Colonic mucosa (tissue), 4 donors: ENCODE data around the gene PLD2. TPM values are rescaled to one million over a fixed set of nuclear protein-coding genes. Genes with fewer than 3 reads are reported as not detected.
A peak's percentile ranks its signal among the peaks of the same experiment; 100 is the strongest.

Source experiments
- DNase-seq: peaks from one replicate; pipeline ENCODE4 v3.0.0-alpha.2; 2020
- H3K27ac ChIP-seq: fragments of 200-600 bp; one replicate; pipeline ENCODE4 v1.8.0; 2021
- H3K27me3 ChIP-seq: fragments of 200-600 bp; one replicate; pipeline ENCODE4 v1.8.0; 2021
- H3K36me3 ChIP-seq: fragments of 200-600 bp; one replicate; pipeline ENCODE4 v1.8.0; 2021
- H3K4me1 ChIP-seq: fragments of 200-600 bp; one replicate; pipeline ENCODE4 v1.8.0; 2021; ENCODE audit warnings: mild to moderate bottlenecking
- H3K4me3 ChIP-seq: fragments of 200-600 bp; one replicate; pipeline ENCODE4 v1.8.0; 2021
- H3K9ac ChIP-seq, 2 donors: one replicate each; pipeline ENCODE4 v1.7.0; 2013; ENCODE audit warnings: control low read depth in 2 of 2, low read depth in 2 of 2, low read length in 2 of 2
- H3K9me3 ChIP-seq: fragments of 200-600 bp; one replicate; pipeline ENCODE4 v1.8.0; 2021
- CTCF ChIP-seq: fragments of 200-600 bp; IDR thresholded peaks from one replicate; pipeline ENCODE4 v1.8.0; 2022; ENCODE audit warnings: antibody characterized with exemption, mild to moderate bottlenecking
- intact Hi-C: fragments of 100-400 bp; cut with DNase I; formaldehyde crosslinking; loops from one replicate; pipeline ENCODE4 v1.14.1; 2022
- total RNA-seq, 2 donors: library from RNA; stranded (reverse); fragmentation: NEBNext Ultra II Directional in 1 of 2; extraction: Animal tissue kit (Norgen Biotek cat#: 25700) in 1 of 2; gene quantifications; one replicate each; pipeline ENCODE4 v1.2.1, GENCODE V29; 2021
- donor health status: healthy.
- donor health status: DM: no; HTN: no; CAD: no.
- donor health status: DM: no; HTN: no; CAD: no.

PLD2 gene
- total RNA-seq, 2 donors from 2014 or later: 18.8 to 28.3 TPM

DNA sequence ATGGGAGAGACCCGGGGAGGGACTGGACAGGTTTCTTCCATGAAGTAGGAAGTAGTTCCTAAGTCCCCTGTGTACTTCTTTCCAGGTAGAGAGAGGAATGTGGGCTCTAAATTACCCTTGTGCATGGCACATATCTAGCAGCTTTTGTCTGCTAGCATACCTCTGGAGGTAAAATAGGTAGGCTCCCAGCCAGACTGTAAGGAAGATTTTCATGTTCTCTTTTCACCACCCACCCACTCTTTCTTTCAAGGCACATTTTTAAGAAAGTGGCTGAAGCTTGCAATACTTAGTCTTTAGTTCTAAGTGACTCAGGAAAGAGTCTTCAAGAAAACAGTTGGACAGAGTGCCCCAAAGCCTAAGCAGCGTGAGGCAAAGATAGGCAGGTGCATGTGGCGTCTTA is 35.4 kb downstream of the PLD2 start:
- Histone ChIP-seq H3K9ac (no peak overlapping the region), H3K4me3 (no peak overlapping the region), H3K4me1 (peaks cover 3% of the 10 kb centered on the region), H3K27ac (no peak overlapping the region), H3K27me3 (no peaks in the 10 kb centered on the region), H3K9me3 (no peaks in the 10 kb centered on the region), H3K36me3 (no peaks in the 10 kb centered on the region)
- intact Hi-C loops: no loop called here
- no peak for TF ChIP-seq CTCF
- DNase-seq: no peak

- DNase-seq: no peak
- no peaks in the 10 kb centered on the region for H3K27me3 ChIP-seq
- H3K4me3 ChIP-seq: no peak overlapping the region
- no peak for TF ChIP-seq CTCF
- H3K4me1 ChIP-seq: peaks cover 5% of the 10 kb centered on the region
- no peak overlapping the region for H3K27ac ChIP-seq
- no peaks in the 10 kb centered on the region for H3K36me3 ChIP-seq
- no peak overlapping the region for H3K9ac ChIP-seq
- no peaks in the 10 kb centered on the region for H3K9me3 ChIP-seq
- intact Hi-C loops: no loop called here
Observed at GRCh38 chr17:4843321-4844000, 36.5 kb downstream of the PLD2 start.

- DNase-seq: no peak
- no peaks in the 10 kb centered on the region for H3K36me3 ChIP-seq
- no peak for TF ChIP-seq CTCF
- no peak overlapping the region for H3K4me3 ChIP-seq
- peaks cover 5% of the 10 kb centered on the region for H3K4me1 ChIP-seq
- H3K27ac ChIP-seq: no peak overlapping the region
- no peak overlapping the region for H3K9ac ChIP-seq
- no peaks in the 10 kb centered on the region for H3K9me3 ChIP-seq
- intact Hi-C loops: no loop called here
- H3K27me3 ChIP-seq: no peaks in the 10 kb centered on the region
Observed at GRCh38 chr17:4845118-4845517, 38.2 kb downstream of the PLD2 start.

DNA sequence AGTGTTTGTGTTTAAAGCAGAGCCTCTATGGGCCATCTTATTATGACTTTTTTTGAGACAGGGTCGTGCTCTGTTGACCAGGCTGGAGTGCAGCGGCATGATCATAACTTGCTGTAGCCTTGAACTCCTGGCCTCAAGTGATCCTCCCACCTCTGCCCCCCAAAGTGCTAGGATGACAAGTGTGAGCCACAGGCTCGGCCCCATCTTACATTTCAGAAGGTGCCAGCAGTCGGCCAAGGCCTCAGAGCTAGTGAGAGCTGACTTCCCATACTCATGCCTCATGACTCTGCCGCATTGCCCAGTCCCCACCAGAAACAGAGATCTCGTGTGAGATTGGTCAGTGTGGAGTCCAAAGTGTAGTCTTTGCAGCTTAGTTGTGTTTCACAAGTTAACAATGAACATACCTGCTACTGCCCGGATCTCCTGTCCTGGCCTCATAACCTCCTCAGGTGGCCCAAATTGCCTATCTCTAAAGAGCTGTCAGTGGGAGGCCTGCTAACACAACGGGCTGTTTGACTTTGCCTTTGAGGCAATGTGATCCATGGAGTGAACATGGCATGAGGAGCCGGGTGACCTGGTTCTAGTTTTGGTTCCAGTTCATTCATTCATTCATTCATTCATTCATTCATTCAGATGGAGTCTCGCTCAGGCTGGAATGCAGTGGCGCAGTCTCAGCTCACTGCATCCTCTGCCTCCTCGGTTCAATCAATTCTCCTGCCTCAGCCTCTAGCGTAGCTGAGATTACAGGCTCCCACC is 39.9 kb downstream of the PLD2 start:
- TF ChIP-seq CTCF: no peak
- Histone ChIP-seq H3K4me1 (peaks cover 14% of the 10 kb centered on the region), H3K27me3 (no peaks in the 10 kb centered on the region), H3K4me3 (no peak overlapping the region), H3K36me3 (no peaks in the 10 kb centered on the region), H3K27ac (no peak overlapping the region), H3K9ac (no peak overlapping the region), H3K9me3 (no peaks in the 10 kb centered on the region)
- intact Hi-C loops: no loop called here
- DNase-seq: no peak

DNA sequence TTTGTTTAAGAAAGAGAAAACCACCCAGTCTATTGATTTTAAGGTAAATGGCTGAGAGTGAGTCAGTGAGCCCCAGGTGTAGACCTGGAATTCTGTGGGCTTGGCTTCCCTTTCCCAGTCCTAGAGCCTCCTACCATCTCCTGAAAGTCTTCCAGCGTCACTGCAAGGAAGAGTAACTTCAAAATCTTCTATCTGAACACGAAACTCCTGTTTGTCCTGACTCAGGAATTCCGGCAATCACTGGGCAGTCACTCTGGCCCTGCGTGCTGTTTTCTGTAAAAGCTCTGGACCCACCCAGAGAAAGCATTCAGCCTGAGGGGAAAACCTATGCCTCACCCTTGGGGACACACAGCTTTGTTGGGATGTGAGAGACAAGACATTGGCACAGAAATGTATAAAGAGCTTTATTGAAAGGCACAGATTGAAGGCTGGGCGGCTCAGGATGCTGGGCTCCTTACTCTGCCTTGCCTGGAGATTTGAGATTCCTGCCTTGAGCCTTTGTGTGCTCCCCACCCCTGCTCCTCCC is 42.1 kb downstream of the PLD2 start:
- H3K9ac ChIP-seq: no peak overlapping the region
- no peak for TF ChIP-seq CTCF
- H3K4me3 ChIP-seq: no peak overlapping the region
- DNase-seq: no peak
- peaks cover 20% of the 10 kb centered on the region for H3K4me1 ChIP-seq
- H3K27ac ChIP-seq: peak overlapping the region; percentile 78
- H3K9me3 ChIP-seq: no peaks in the 10 kb centered on the region
- no peaks in the 10 kb centered on the region for H3K36me3 ChIP-seq
- intact Hi-C loops: no loop called here
- no peaks in the 10 kb centered on the region for H3K27me3 ChIP-seq
